NCI-H1092 treated with DMSO at 0.1 percent for 48 hours (cell line): ENCODE measurements around the gene ASPSCR1.
A peak's percentile ranks its signal among the peaks of the same experiment; 100 is the strongest.
"Not testable (repeated sequence)": the region's sequence is repeated elsewhere in the genome, so short reads cannot be mapped to it uniquely, and the experiment has no call there.

Experiments used
- DNase-seq: peaks from one replicate; lab custom pipeline; 2025; lab: John Stamatoyannopoulos, UW

The ASPSCR1 gene

GRCh38 chr17:81941484-81942166 is 35.8 kb upstream of the ASPSCR1 start:
- DNase-seq, result peak; percentile 23

- no peak for DNase-seq
These were observed 35.3 kb upstream of the ASPSCR1 start for GRCh38 chr17:81942167-81942553.

GRCh38 chr17:81944858-81945257 is 32.6 kb upstream of the ASPSCR1 start:
- no peak for DNase-seq

- DNase-seq, result no peak
These were observed 30.2 kb upstream of the ASPSCR1 start, which contains the start of gene MYADML2 for GRCh38 chr17:81947189-81947588. MYADML2 (minus strand) TSS chr17:81947233; CDS start chr17:81941741, 5,492 bp downstream.

- DNase-seq, result no peak
These were observed 28.6 kb upstream of the ASPSCR1 start for GRCh38 chr17:81948635-81949378.

- no peak for DNase-seq
These were observed 26.9 kb upstream of the ASPSCR1 start for GRCh38 chr17:81950501-81950900.

- DNase-seq, result no peak
These were observed 25.4 kb upstream of the ASPSCR1 start for GRCh38 chr17:81951785-81952684.

- DNase-seq, result no peak
These were observed 24.6 kb upstream of the ASPSCR1 start for GRCh38 chr17:81952792-81953228.

- DNase-seq, result not testable (repeated sequence)
These were observed 24.0 kb upstream of the ASPSCR1 start for GRCh38 chr17:81953443-81953842.

- DNase-seq, result no peak
These were observed 23.0 kb upstream of the ASPSCR1 start for GRCh38 chr17:81954131-81955057.

GRCh38 chr17:81955058-81955681 is 22.3 kb upstream of the ASPSCR1 start:
- DNase-seq, result no peak

GRCh38 chr17:81955756-81956544 is 21.5 kb upstream of the ASPSCR1 start:
- DNase-seq, result no peak

- no peak for DNase-seq
These were observed 20.5 kb upstream of the ASPSCR1 start for GRCh38 chr17:81956607-81957589.

GRCh38 chr17:81957691-81958432 is 19.6 kb upstream of the ASPSCR1 start:
- no peak for DNase-seq

GRCh38 chr17:81958633-81959342 is 18.6 kb upstream of the ASPSCR1 start:
- DNase-seq, result no peak

GRCh38 chr17:81959362-81960129 is 17.9 kb upstream of the ASPSCR1 start:
- DNase-seq, result peak; percentile 64
